ENCODE measurements around the gene ANKRD24. TPM values are rescaled to one million over a fixed set of nuclear protein-coding genes. Genes with fewer than 3 reads are reported as not detected.
"Not testable (repeated sequence)": the region's sequence is repeated elsewhere in the genome, so short reads cannot be mapped to it uniquely, and the experiment has no call there.

ANKRD24 gene
- total RNA-seq, 2 donors from 2014 or later, result 1.0 to 1.1 TPM

- ATAC-seq, result peak; percentile 97
- intact Hi-C loops (cut with DNase I, micrococcal nuclease), result no loop called here
Observed at GRCh38 chr19:4246767-4247593, 64.5 kb downstream of the ANKRD24 start, which contains the start of gene YJU2. TSS of gene YJU2 (plus strand) at chr19:4247080. CDS start at chr19:4247147, 67 bp downstream.

GRCh38 chr19:4256563-4256962 lies 74.1 kb downstream of the ANKRD24 start:
- DNase-seq (no peak), ATAC-seq (no peak)
- intact Hi-C loops (cut with DNase I, micrococcal nuclease), result no loop called here

More at GRCh38 chr19:4246767-4247593, 64.5 kb downstream of the ANKRD24 start, which contains the start of gene YJU2:
- peak; percentile 100 for DNase-seq

GRCh38 chr19:4257025-4257424 lies 74.5 kb downstream of the ANKRD24 start:
- intact Hi-C loops (cut with DNase I, micrococcal nuclease), result no loop called here
- ATAC-seq, result no peak
- DNase-seq, result no peak

- DNase-seq, result no peak
- no peak for ATAC-seq
Observed at GRCh38 chr19:4258181-4258580, 75.7 kb downstream of the ANKRD24 start.

GRCh38 chr19:4260613-4261191 lies 78.2 kb downstream of the ANKRD24 start:
- intact Hi-C loops (cut with DNase I, micrococcal nuclease), result no loop called here
- ATAC-seq (no peak), DNase-seq (no peak)

More at GRCh38 chr19:4258181-4258580, 75.7 kb downstream of the ANKRD24 start:
- intact Hi-C loops (cut with DNase I, micrococcal nuclease), result no loop called here

- intact Hi-C loops (cut with DNase I, micrococcal nuclease), result loop anchor here in 1 of 2 donors (5.0 kb wide), 1 partner anchor 87 kb away; no protein-coding TSS in a partner anchor
- no peak for DNase-seq
- no peak for ATAC-seq
Observed at GRCh38 chr19:4264812-4265211, 82.3 kb downstream of the ANKRD24 start.

- no peak for DNase-seq
- intact Hi-C loops (cut with DNase I, micrococcal nuclease), result loop anchor here in 1 of 2 donors (5.0 kb wide), 1 partner anchor 86 kb away; no protein-coding TSS in a partner anchor
- no peak for ATAC-seq
Observed at GRCh38 chr19:4266253-4267000, 83.9 kb downstream of the ANKRD24 start.

GRCh38 chr19:4267101-4267900 lies 84.8 kb downstream of the ANKRD24 start:
- peak; percentile 42 to 69 for DNase-seq
- intact Hi-C loops (cut with DNase I, micrococcal nuclease), result loop anchor here in 1 of 2 donors (5.0 kb wide), 1 partner anchor 85 kb away; no protein-coding TSS in a partner anchor

GRCh38 chr19:4267901-4268815 lies 85.7 kb downstream of the ANKRD24 start:
- peak; percentile 84 for ATAC-seq
- DNase-seq, result peak; percentile 64 to 81
- intact Hi-C loops (cut with DNase I, micrococcal nuclease), result loop anchor here in 1 of 2 donors (5.0 kb wide), 1 partner anchor 84 kb away; no protein-coding TSS in a partner anchor

More at GRCh38 chr19:4267101-4267900, 84.8 kb downstream of the ANKRD24 start:
- peak; percentile 61 for ATAC-seq

GRCh38 chr19:4268816-4269430 lies 86.4 kb downstream of the ANKRD24 start:
- intact Hi-C loops (cut with DNase I, micrococcal nuclease), result loop anchor here in 1 of 2 donors (5.0 kb wide), 1 partner anchor 83 kb away; no protein-coding TSS in a partner anchor
- ATAC-seq (peak; percentile 50), DNase-seq (no peak)

GRCh38 chr19:4272894-4273293 lies 90.4 kb downstream of the ANKRD24 start:
- intact Hi-C loops (cut with DNase I, micrococcal nuclease), result no loop called here
- DNase-seq (no peak), ATAC-seq (no peak)

- ATAC-seq; intact Hi-C loops (cut with DNase I, micrococcal nuclease); DNase-seq: not testable (repeated sequence)
Observed at GRCh38 chr19:4274321-4274686, 91.8 kb downstream of the ANKRD24 start.

Other genes starting within 250 kb of the ANKRD24 start
- not detected for gene NMRK2, start 249.6 kb upstream of the ANKRD24 start, total RNA-seq
- gene DAPK3, start 211.6 kb upstream of the ANKRD24 start, total RNA-seq, result 10 to 100 TPM; 52.2 to 74.6 TPM
- gene EEF2, start 197.2 kb upstream of the ANKRD24 start, total RNA-seq, result 1,000 to 10,000 TPM; 1,955 to 2,053 TPM
- gene PIAS4, start 175.0 kb upstream of the ANKRD24 start, total RNA-seq, result 10 to 100 TPM; 25.1 to 27.7 TPM
- gene ZBTB7A, start 115.8 kb upstream of the ANKRD24 start, total RNA-seq, result 100 to 1,000 TPM; 110 to 124 TPM
- gene MAP2K2, start 58.6 kb upstream of the ANKRD24 start, total RNA-seq, result 100 to 1,000 TPM; 208 to 229 TPM
- gene CREB3L3, start 29.1 kb upstream of the ANKRD24 start, total RNA-seq, result 1 to 10 TPM; 6.7 to 7.0 TPM
- gene SIRT6, start 126 bp upstream of the ANKRD24 start, total RNA-seq, result 100 to 1,000 TPM in 1 of 2 donors, 10 to 100 TPM in 1; 96.1 to 149 TPM
- gene EBI3, start 46.8 kb downstream of the ANKRD24 start, total RNA-seq, result 1 to 10 TPM in 1 of 2 donors, under 1 TPM in 1; 0.40 to 2.6 TPM
- 10 to 100 TPM; 17.8 to 18.1 TPM for gene YJU2, start 64.4 kb downstream of the ANKRD24 start, total RNA-seq
- gene SHD, start 96.6 kb downstream of the ANKRD24 start, total RNA-seq, result 10 to 100 TPM; 23.6 to 25.0 TPM
- gene TMIGD2, start 119.7 kb downstream of the ANKRD24 start, total RNA-seq, result 1 to 10 TPM in 1 of 2 donors, under 1 TPM in 1; 0.85 to 2.1 TPM
- gene FSD1, start 121.9 kb downstream of the ANKRD24 start, total RNA-seq, result 1 to 10 TPM in 1 of 2 donors, under 1 TPM in 1; 0.95 to 1.1 TPM
- gene STAP2, start 156.1 kb downstream of the ANKRD24 start, total RNA-seq, result 100 to 1,000 TPM; 222 to 249 TPM
- gene MPND, start 160.9 kb downstream of the ANKRD24 start, total RNA-seq, result 10 to 100 TPM; 77.3 to 84.6 TPM
- 10 to 100 TPM; 42.3 to 44.4 TPM for gene SH3GL1, start 217.9 kb downstream of the ANKRD24 start, total RNA-seq
- 10 to 100 TPM in 1 of 2 donors, 1 to 10 TPM in 1; 10.0 to 15.5 TPM for gene CHAF1A, start 220.0 kb downstream of the ANKRD24 start, total RNA-seq

All from left colon (tissue), 2 donors.